ENCODE results near the gene CCL20. TPM values are rescaled to one million over a fixed set of nuclear protein-coding genes. Genes with fewer than 3 reads are reported as not detected.

CCL20 gene
- total and polyA plus RNA-seq, 2 of the 13 experiments (the other 11 are each of a cell fraction or from before 2014, with no cell fraction given): 223 to 903 TPM

DNA sequence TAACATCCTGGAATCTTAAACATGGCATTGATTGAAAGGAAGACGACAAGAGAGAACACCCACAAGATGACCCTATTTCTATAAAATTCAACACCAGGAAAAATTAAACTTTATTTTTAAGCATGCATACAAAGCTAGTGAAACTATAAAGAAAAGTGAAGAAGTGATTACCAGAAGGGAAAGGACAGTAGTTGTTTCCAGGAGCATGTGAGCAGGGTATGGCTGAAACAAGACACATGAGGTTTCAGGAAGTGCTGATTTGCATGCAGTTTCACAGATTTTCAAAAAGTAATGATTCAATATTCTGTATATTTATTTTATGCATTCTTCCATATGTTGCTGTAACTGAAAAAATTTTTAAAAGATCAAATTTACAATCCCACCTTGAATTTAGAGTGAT lies 33.2 kb downstream of the CCL20 start (continued):
- TF ChIP-seq, protein P1, sequence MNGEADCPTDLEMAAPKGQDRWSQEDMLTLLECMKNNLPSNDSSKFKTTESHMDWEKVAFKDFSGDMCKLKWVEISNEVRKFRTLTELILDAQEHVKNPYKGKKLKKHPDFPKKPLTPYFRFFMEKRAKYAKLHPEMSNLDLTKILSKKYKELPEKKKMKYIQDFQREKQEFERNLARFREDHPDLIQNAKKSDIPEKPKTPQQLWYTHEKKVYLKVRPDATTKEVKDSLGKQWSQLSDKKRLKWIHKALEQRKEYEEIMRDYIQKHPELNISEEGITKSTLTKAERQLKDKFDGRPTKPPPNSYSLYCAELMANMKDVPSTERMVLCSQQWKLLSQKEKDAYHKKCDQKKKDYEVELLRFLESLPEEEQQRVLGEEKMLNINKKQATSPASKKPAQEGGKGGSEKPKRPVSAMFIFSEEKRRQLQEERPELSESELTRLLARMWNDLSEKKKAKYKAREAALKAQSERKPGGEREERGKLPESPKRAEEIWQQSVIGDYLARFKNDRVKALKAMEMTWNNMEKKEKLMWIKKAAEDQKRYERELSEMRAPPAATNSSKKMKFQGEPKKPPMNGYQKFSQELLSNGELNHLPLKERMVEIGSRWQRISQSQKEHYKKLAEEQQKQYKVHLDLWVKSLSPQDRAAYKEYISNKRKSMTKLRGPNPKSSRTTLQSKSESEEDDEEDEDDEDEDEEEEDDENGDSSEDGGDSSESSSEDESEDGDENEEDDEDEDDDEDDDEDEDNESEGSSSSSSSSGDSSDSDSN (CRISPR knock-in tag; IDR thresholded peaks at IDR 0.05): no peak
- TF ChIP-seq TOPORS (CRISPR knock-in tag; IDR thresholded peaks at IDR 0.05) (no peak), ZBTB21 (CRISPR knock-in tag; IDR thresholded peaks at IDR 0.05) (no peak), DMAP1 (CRISPR knock-in tag; IDR thresholded peaks at IDR 0.05) (no peak)
- TF ChIP-seq, protein P2, sequence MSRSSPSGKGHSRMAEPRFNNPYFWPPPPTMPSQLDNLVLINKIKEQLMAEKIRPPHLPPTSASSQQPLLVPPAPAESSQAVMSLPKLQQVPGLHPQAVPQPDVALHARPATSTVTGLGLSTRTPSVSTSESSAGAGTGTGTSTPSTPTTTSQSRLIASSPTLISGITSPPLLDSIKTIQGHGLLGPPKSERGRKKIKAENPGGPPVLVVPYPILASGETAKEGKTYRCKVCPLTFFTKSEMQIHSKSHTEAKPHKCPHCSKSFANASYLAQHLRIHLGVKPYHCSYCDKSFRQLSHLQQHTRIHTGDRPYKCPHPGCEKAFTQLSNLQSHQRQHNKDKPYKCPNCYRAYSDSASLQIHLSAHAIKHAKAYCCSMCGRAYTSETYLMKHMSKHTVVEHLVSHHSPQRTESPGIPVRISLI (CRISPR knock-in tag; IDR thresholded peaks at IDR 0.05; ENCODE audit: borderline replicate concordance): no peak

DNA sequence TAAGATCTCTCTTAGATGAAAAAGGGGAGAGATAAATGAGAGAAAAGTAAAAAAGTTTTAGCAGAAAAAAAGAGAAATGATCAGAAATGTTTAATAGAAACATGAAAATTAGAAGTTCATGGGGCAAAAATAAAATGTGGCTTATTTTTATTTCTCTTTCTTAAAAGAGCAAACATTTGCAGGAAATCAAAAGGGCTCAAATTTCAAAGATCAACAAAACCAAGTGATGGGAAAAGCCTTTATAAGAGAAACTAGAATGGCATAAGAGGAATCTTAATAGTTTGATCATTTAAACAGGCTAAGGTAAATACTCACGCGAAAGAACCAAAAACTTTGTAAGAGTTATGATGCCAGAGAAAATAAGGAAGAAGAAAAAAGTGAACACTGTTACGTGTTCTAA lies 34.5 kb downstream of the CCL20 start:
- Histone ChIP-seq H4K20me1 (ENCODE audit: insufficient read depth, low read length) (no peaks in the 10 kb centered on the region), H3K27ac (ENCODE audit: extremely low read length, insufficient read depth, low read length) (no peak overlapping the region), H3K9ac (ENCODE audit: insufficient read depth, low read depth, low read length) (no peak overlapping the region), H3K4me3 (replicated peaks in 1 of 3; ENCODE audit: insufficient read depth in 1 of 3, low read depth in 2 of 3, low read length in 3 of 3) (no peak overlapping the region), H3K79me2 (ENCODE audit: insufficient read depth, low read length) (no peaks in the 10 kb centered on the region), H3K27me3 (ENCODE audit: control insufficient read depth in 1 of 2, insufficient read depth in 2 of 2, low read length in 2 of 2) (peaks cover 2 to 10% of the 10 kb centered on the region in 2 experiments; a peak in 3 of 5 replicates), H3K9me3 (ENCODE audit: low read length) (no peaks in the 10 kb centered on the region), H3K36me3 (replicated peaks in 1 of 2; ENCODE audit: control insufficient read depth in 1 of 2, insufficient read depth in 2 of 2, low read length in 2 of 2) (no peaks in the 10 kb centered on the region), H3K4me1 (ENCODE audit: insufficient read depth, low read length) (peaks cover under 1% of the 10 kb centered on the region; the same call in 1 of the 2 replicates), H2AFZ (ENCODE audit: low read length) (no peak overlapping the region), H3K4me2 (ENCODE audit: low read depth, low read length) (no peak overlapping the region)
- ChIA-PET POLR2A (no interaction called here), CTCF (ENCODE audit: low intra/inter-chr PET ratio, low total read pairs) (no interaction called here)
- FAIRE-seq (no peak), DNase-seq (ENCODE audit: low spot score) (no peak), ATAC-seq (no peak)
- intact Hi-C loops (cut with micrococcal nuclease; ENCODE audit: unreplicated experiment) (no loop called here), in situ Hi-C loops (cut with HindIII; ENCODE audit: extremely low pct_ligation_motif_present, low pct_unique_long_range_greater_than_20kb) (no loop called here)
- WGBS (ENCODE audit: low lambda C conversion rate): 54% methylated on average over 3 of the region's 3 CpGs
- TF ChIP-seq GATAD1 (CRISPR knock-in tag; IDR thresholded peaks at IDR 0.05): no peak
- TF ChIP-seq, protein P3, sequence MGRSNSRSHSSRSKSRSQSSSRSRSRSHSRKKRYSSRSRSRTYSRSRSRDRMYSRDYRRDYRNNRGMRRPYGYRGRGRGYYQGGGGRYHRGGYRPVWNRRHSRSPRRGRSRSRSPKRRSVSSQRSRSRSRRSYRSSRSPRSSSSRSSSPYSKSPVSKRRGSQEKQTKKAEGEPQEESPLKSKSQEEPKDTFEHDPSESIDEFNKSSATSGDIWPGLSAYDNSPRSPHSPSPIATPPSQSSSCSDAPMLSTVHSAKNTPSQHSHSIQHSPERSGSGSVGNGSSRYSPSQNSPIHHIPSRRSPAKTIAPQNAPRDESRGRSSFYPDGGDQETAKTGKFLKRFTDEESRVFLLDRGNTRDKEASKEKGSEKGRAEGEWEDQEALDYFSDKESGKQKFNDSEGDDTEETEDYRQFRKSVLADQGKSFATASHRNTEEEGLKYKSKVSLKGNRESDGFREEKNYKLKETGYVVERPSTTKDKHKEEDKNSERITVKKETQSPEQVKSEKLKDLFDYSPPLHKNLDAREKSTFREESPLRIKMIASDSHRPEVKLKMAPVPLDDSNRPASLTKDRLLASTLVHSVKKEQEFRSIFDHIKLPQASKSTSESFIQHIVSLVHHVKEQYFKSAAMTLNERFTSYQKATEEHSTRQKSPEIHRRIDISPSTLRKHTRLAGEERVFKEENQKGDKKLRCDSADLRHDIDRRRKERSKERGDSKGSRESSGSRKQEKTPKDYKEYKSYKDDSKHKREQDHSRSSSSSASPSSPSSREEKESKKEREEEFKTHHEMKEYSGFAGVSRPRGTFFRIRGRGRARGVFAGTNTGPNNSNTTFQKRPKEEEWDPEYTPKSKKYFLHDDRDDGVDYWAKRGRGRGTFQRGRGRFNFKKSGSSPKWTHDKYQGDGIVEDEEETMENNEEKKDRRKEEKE (IDR thresholded peaks at IDR 0.05): no peak
- TF ChIP-seq, protein P4, sequence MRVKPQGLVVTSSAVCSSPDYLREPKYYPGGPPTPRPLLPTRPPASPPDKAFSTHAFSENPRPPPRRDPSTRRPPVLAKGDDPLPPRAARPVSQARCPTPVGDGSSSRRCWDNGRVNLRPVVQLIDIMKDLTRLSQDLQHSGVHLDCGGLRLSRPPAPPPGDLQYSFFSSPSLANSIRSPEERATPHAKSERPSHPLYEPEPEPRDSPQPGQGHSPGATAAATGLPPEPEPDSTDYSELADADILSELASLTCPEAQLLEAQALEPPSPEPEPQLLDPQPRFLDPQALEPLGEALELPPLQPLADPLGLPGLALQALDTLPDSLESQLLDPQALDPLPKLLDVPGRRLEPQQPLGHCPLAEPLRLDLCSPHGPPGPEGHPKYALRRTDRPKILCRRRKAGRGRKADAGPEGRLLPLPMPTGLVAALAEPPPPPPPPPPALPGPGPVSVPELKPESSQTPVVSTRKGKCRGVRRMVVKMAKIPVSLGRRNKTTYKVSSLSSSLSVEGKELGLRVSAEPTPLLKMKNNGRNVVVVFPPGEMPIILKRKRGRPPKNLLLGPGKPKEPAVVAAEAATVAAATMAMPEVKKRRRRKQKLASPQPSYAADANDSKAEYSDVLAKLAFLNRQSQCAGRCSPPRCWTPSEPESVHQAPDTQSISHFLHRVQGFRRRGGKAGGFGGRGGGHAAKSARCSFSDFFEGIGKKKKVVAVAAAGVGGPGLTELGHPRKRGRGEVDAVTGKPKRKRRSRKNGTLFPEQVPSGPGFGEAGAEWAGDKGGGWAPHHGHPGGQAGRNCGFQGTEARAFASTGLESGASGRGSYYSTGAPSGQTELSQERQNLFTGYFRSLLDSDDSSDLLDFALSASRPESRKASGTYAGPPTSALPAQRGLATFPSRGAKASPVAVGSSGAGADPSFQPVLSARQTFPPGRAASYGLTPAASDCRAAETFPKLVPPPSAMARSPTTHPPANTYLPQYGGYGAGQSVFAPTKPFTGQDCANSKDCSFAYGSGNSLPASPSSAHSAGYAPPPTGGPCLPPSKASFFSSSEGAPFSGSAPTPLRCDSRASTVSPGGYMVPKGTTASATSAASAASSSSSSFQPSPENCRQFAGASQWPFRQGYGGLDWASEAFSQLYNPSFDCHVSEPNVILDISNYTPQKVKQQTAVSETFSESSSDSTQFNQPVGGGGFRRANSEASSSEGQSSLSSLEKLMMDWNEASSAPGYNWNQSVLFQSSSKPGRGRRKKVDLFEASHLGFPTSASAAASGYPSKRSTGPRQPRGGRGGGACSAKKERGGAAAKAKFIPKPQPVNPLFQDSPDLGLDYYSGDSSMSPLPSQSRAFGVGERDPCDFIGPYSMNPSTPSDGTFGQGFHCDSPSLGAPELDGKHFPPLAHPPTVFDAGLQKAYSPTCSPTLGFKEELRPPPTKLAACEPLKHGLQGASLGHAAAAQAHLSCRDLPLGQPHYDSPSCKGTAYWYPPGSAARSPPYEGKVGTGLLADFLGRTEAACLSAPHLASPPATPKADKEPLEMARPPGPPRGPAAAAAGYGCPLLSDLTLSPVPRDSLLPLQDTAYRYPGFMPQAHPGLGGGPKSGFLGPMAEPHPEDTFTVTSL (CRISPR knock-in tag; IDR thresholded peaks at IDR 0.05; ENCODE audit: borderline replicate concordance): no peak
- no peak for TF ChIP-seq ZNF317 (CRISPR knock-in tag; IDR thresholded peaks at IDR 0.05)
- TF ChIP-seq ZNF75D (CRISPR knock-in tag; IDR thresholded peaks at IDR 0.05; ENCODE audit: borderline replicate concordance): no peak
- TF ChIP-seq MED13 (CRISPR knock-in tag; IDR thresholded peaks at IDR 0.05): no peak
- BruUV-seq (replicated peaks): no TSS peak
